Breast epithelium (tissue), 4 donors: ENCODE data around the gene PLEK2. TPM values are rescaled to one million over a fixed set of nuclear protein-coding genes. Genes with fewer than 3 reads are reported as not detected.

Source experiments
- DNase-seq, 2 donors: peaks; one replicate each; pipeline ENCODE4 v3.0.0-alpha.2; 2019; ENCODE audit warnings: low spot score in 2 of 2
- H3K27ac ChIP-seq, 2 donors: fragments of 200-600 bp; sonication (generic) in 1 of 2; one replicate each; pipeline ENCODE4 v1.5.1; 2016 to 2019; ENCODE audit warnings: mild to moderate bottlenecking in 1 of 2
- H3K27me3 ChIP-seq, 2 donors: fragments of 200-600 bp; sonication (generic) in 1 of 2; one replicate each; pipeline versions ENCODE4 v1.5.1 to v1.6.0; 2017 to 2019; ENCODE audit warnings: control low read depth in 1 of 2, mild to moderate bottlenecking in 1 of 2
- H3K36me3 ChIP-seq: fragments of 200-600 bp; one replicate; pipeline ENCODE4 v1.5.1; 2019
- H3K4me1 ChIP-seq, 2 donors: fragments of 200-600 bp; sonication (generic); one replicate each; pipeline ENCODE4 v1.5.1; 2016 to 2019; ENCODE audit warnings: control low read depth in 1 of 2
- H3K4me3 ChIP-seq, 3 donors: fragments of 200-600 bp; sonication (generic); 1 replicate in 2 of 3; 2 replicates in 1 of 3; pipeline ENCODE4 v1.5.1; 2016 to 2019; ENCODE audit warnings: mild to moderate bottlenecking in 3 of 3, moderate library complexity in 2 of 3
- H3K9me3 ChIP-seq, 2 donors: fragments of 200-600 bp; sonication (generic) in 1 of 2; one replicate each; pipeline ENCODE4 v1.5.1; 2016 to 2019; ENCODE audit warnings: control low read depth in 1 of 2
- CTCF ChIP-seq, 3 donors: fragments of 450-650 bp; IDR thresholded peaks; one replicate each; pipeline ENCODE4 v1.5.1; 2016 to 2017; ENCODE audit warnings: antibody characterized with exemption in 3 of 3, mild to moderate bottlenecking in 3 of 3, moderate library complexity in 3 of 3
- POLR2A ChIP-seq: fragments of 450-650 bp; IDR thresholded peaks from one replicate; pipeline ENCODE4 v1.6.1; 2016; ENCODE audit warnings: antibody characterized with exemption, mild to moderate bottlenecking, moderate library complexity
- POLR2AphosphoS5 ChIP-seq, 3 donors: sonication (generic); formaldehyde crosslinking; IDR thresholded peaks; one replicate each; pipeline ENCODE4 v1.6.1; 2017; ENCODE audit warnings: antibody characterized with exemption in 3 of 3
- intact Hi-C: fragments of 100-400 bp; cut with DNase I; formaldehyde crosslinking; loops from one replicate; pipeline ENCODE4 v1.15.1; 2023; ENCODE audit warnings: low total_unique reads
- total RNA-seq, 3 donors: library from RNA; depleted of rRNA; stranded (reverse); fragments of >200 nt; gene quantifications; one replicate each; pipeline ENCODE4 v1.1.0, GENCODE V29; 2016

Gene PLEK2
- total RNA-seq, 3 donors from 2014 or later: 3.4 to 5.2 TPM; not detected in 1

- Histone ChIP-seq H3K4me1 (no peaks in the 10 kb centered on the region), H3K4me3 (no peak overlapping the region), H3K36me3 (peaks cover 13% of the 10 kb centered on the region), H3K9me3 (no peaks in the 10 kb centered on the region), H3K27ac (no peak overlapping the region), H3K27me3 (no peaks in the 10 kb centered on the region)
- TF ChIP-seq POLR2A (no peak), CTCF (IDR thresholded peaks at IDR 0.05) (no peak), POLR2AphosphoS5 (IDR thresholded peaks at IDR 0.05) (no peak)
- DNase-seq: no peak
- intact Hi-C loops: no loop called here
Observed at GRCh38 chr14:67377916-67378315, 34.0 kb downstream of the PLEK2 start.

GRCh38 chr14:67373347-67373746 lies 38.6 kb downstream of the PLEK2 start:
- no peaks in the 10 kb centered on the region for H3K9me3 ChIP-seq
- H3K4me1 ChIP-seq: no peaks in the 10 kb centered on the region
- peaks cover 9% of the 10 kb centered on the region for H3K36me3 ChIP-seq
- no peak for DNase-seq
- H3K27me3 ChIP-seq: no peaks in the 10 kb centered on the region
- intact Hi-C loops: no loop called here
- TF ChIP-seq CTCF (IDR thresholded peaks at IDR 0.05): no peak
- TF ChIP-seq POLR2A: no peak
- TF ChIP-seq POLR2AphosphoS5 (IDR thresholded peaks at IDR 0.05): no peak
- H3K4me3 ChIP-seq: no peak overlapping the region
- no peak overlapping the region for H3K27ac ChIP-seq

- H3K36me3 ChIP-seq: peaks cover 9% of the 10 kb centered on the region
- TF ChIP-seq POLR2A: no peak
- TF ChIP-seq CTCF (IDR thresholded peaks at IDR 0.05): no peak
- no peak for TF ChIP-seq POLR2AphosphoS5 (IDR thresholded peaks at IDR 0.05)
- no peak overlapping the region for H3K4me3 ChIP-seq
Observed at GRCh38 chr14:67372833-67373232, 39.1 kb downstream of the PLEK2 start.

GRCh38 chr14:67371247-67372148 lies 40.5 kb downstream of the PLEK2 start:
- Histone ChIP-seq H3K4me3 (no peak overlapping the region), H3K4me1 (no peaks in the 10 kb centered on the region), H3K27me3 (no peaks in the 10 kb centered on the region), H3K27ac (no peak overlapping the region), H3K9me3 (no peaks in the 10 kb centered on the region), H3K36me3 (no peaks in the 10 kb centered on the region)
- intact Hi-C loops: no loop called here
- TF ChIP-seq CTCF (IDR thresholded peaks at IDR 0.05) (no peak), POLR2A (no peak)
- no peak for DNase-seq

More at GRCh38 chr14:67372833-67373232, 39.1 kb downstream of the PLEK2 start:
- H3K27me3 ChIP-seq: no peaks in the 10 kb centered on the region
- H3K4me1 ChIP-seq: no peaks in the 10 kb centered on the region
- H3K27ac ChIP-seq: no peak overlapping the region
- intact Hi-C loops: no loop called here
- DNase-seq: no peak
- no peaks in the 10 kb centered on the region for H3K9me3 ChIP-seq

- intact Hi-C loops: no loop called here
- H3K4me1 ChIP-seq: no peaks in the 10 kb centered on the region
- H3K27me3 ChIP-seq: no peaks in the 10 kb centered on the region
- no peak overlapping the region for H3K4me3 ChIP-seq
- DNase-seq: no peak
- H3K36me3 ChIP-seq: no peaks in the 10 kb centered on the region
- TF ChIP-seq POLR2A (no peak), CTCF (IDR thresholded peaks at IDR 0.05) (no peak), POLR2AphosphoS5 (IDR thresholded peaks at IDR 0.05) (no peak)
- H3K27ac ChIP-seq: no peak overlapping the region
- H3K9me3 ChIP-seq: no peaks in the 10 kb centered on the region
Observed at GRCh38 chr14:67370830-67371229, 41.1 kb downstream of the PLEK2 start.
